ENCODE data around the gene PPARG. TPM values are rescaled to one million over a fixed set of nuclear protein-coding genes. Genes with fewer than 3 reads are reported as not detected.

The PPARG gene
- total and polyA plus RNA-seq, 4 donors, result 8.3 to 41.4 (median 26.2) TPM

GRCh38 chr3:12327021-12327420, 38.2 kb downstream of the PPARG start:
- Histone ChIP-seq H3K36me3 (ENCODE audit: control insufficient read depth in 4 of 4, insufficient read depth in 4 of 4, low read length in 4 of 4) (no peaks in the 10 kb centered on the region), H3K4me3 (no peak overlapping the region), H3K27ac (ENCODE audit: low read depth in 1 of 2, low read length in 1 of 2) (no peak overlapping the region), H3K9ac (ENCODE audit: insufficient read depth in 1 of 2, low read length in 2 of 2) (no peak overlapping the region), H3K9me3 (ENCODE audit: control insufficient read depth in 4 of 4, insufficient read depth in 3 of 4, low read length in 3 of 4) (no peaks in the 10 kb centered on the region), H3K4me1 (ENCODE audit: control insufficient read depth in 5 of 5, insufficient read depth in 5 of 5, low read length in 5 of 5) (peaks cover 0 to 2% (median 0%) of the 10 kb centered on the region in 5 donors), H3K27me3 (ENCODE audit: control insufficient read depth in 3 of 3, insufficient read depth in 3 of 3, low read length in 2 of 3) (no peaks in the 10 kb centered on the region)
- 83 to 86% methylated on average over 5 of the region's 5 CpGs for WGBS, 2 donors
- no peak for ATAC-seq (ENCODE audit: insufficient read depth, low FRiP score)
- TF ChIP-seq, protein P1, sequence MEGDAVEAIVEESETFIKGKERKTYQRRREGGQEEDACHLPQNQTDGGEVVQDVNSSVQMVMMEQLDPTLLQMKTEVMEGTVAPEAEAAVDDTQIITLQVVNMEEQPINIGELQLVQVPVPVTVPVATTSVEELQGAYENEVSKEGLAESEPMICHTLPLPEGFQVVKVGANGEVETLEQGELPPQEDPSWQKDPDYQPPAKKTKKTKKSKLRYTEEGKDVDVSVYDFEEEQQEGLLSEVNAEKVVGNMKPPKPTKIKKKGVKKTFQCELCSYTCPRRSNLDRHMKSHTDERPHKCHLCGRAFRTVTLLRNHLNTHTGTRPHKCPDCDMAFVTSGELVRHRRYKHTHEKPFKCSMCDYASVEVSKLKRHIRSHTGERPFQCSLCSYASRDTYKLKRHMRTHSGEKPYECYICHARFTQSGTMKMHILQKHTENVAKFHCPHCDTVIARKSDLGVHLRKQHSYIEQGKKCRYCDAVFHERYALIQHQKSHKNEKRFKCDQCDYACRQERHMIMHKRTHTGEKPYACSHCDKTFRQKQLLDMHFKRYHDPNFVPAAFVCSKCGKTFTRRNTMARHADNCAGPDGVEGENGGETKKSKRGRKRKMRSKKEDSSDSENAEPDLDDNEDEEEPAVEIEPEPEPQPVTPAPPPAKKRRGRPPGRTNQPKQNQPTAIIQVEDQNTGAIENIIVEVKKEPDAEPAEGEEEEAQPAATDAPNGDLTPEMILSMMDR (IDR thresholded peaks at IDR 0.05; ENCODE audit: control extremely low read depth, extremely low read depth), result no peak
- no peak for DNase-seq

- H3K27me3 ChIP-seq (ENCODE audit: control insufficient read depth in 3 of 3, insufficient read depth in 3 of 3, low read length in 2 of 3), result no peaks in the 10 kb centered on the region
- no peaks in the 10 kb centered on the region for H3K36me3 ChIP-seq (ENCODE audit: control insufficient read depth in 4 of 4, insufficient read depth in 4 of 4, low read length in 4 of 4)
- ATAC-seq (ENCODE audit: insufficient read depth, low FRiP score) (no peak), DNase-seq (no peak)
- H3K4me1 ChIP-seq (ENCODE audit: control insufficient read depth in 5 of 5, insufficient read depth in 5 of 5, low read length in 5 of 5), result peaks cover 0 to 2% (median 0%) of the 10 kb centered on the region in 5 donors
- WGBS, 2 donors, result 74 to 76% methylated on average over 8 of the region's 8 CpGs
- H3K27ac ChIP-seq (ENCODE audit: low read depth in 1 of 2, low read length in 1 of 2), result peak overlapping the region in 1 of 2 donors; percentile 33
- TF ChIP-seq, protein P1 (IDR thresholded peaks at IDR 0.05; ENCODE audit: control extremely low read depth, extremely low read depth), result no peak
- no peak overlapping the region for H3K9ac ChIP-seq (ENCODE audit: insufficient read depth in 1 of 2, low read length in 2 of 2)
- no peaks in the 10 kb centered on the region for H3K9me3 ChIP-seq (ENCODE audit: control insufficient read depth in 4 of 4, insufficient read depth in 3 of 4, low read length in 3 of 4)
- no peak overlapping the region for H3K4me3 ChIP-seq
These were observed 39.4 kb downstream of the PPARG start for GRCh38 chr3:12328132-12328836.

DNA sequence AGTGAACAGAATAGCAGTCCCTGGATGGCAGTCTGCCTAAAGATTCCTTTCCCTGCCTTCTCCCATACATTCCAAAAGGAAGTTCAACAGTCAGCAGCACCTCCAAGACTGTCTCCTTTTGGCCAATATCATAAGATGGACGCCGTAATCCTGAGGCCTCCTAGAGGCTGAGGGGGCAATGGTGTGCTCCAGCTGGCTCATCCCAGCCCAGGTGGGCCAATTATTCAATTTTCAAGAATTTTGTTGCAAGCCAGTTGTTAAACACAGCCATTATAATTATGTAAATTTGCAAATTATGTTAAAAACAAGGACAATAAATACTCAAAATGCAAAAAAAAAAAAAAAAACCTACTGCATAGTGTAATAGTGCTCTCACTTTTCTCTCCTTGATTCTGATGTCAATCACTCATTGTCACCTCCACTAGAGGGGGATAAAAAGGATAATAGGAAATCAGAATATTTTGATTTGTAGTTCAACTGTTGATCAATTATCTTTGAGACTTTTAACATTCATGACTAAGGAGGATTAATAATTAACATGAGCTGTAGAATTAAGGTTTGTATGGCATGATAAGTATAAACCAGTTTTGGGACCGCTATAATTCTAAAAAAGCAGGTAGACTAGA, 40.1 kb downstream of the PPARG start:
- H3K27me3 ChIP-seq (ENCODE audit: control insufficient read depth in 3 of 3, insufficient read depth in 3 of 3, low read length in 2 of 3), result no peaks in the 10 kb centered on the region
- peaks cover 0 to 2% (median 0%) of the 10 kb centered on the region in 5 donors for H3K4me1 ChIP-seq (ENCODE audit: control insufficient read depth in 5 of 5, insufficient read depth in 5 of 5, low read length in 5 of 5)
- no peaks in the 10 kb centered on the region for H3K36me3 ChIP-seq (ENCODE audit: control insufficient read depth in 4 of 4, insufficient read depth in 4 of 4, low read length in 4 of 4)
- H3K9me3 ChIP-seq (ENCODE audit: control insufficient read depth in 4 of 4, insufficient read depth in 3 of 4, low read length in 3 of 4), result no peaks in the 10 kb centered on the region
- TF ChIP-seq, protein P1 (IDR thresholded peaks at IDR 0.05; ENCODE audit: control extremely low read depth, extremely low read depth), result no peak
- no peak overlapping the region for H3K4me3 ChIP-seq
- WGBS, 2 donors, result 75 to 88% methylated on average over 3 of the region's 3 CpGs
- no peak overlapping the region for H3K27ac ChIP-seq (ENCODE audit: low read depth in 1 of 2, low read length in 1 of 2)
- no peak overlapping the region for H3K9ac ChIP-seq (ENCODE audit: insufficient read depth in 1 of 2, low read length in 2 of 2)
- ATAC-seq (ENCODE audit: insufficient read depth, low FRiP score) (no peak), DNase-seq (no peak)

All from lung (tissue), 12 donors.